ENCODE data around the gene RPS13.
"Not testable (repeated sequence)": the region's sequence is repeated elsewhere in the genome, so short reads cannot be mapped to it uniquely, and the experiment has no call there.

The RPS13 gene

DNA sequence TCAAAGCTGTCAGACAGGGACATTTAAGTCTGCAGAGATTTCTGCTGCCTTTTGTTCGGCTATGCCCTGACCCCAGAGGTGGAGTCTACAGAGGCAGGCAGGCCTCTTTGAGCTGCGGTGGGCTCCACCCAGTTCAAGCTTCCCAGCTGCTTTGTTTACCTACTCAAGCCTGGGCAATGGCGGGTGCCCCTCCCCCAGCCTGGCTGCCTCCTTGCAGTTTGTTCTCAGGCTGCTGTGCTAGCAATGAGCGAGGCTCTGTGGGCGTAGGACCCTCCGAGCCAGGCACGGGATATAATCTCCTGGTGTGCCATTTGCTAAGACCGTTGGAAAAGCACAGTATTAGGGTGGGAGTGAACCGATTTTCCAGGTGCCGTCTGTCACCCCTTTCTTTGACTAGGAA is 43.4 kb downstream of the RPS13 start:
- DNase-seq = not testable (repeated sequence)

DNA sequence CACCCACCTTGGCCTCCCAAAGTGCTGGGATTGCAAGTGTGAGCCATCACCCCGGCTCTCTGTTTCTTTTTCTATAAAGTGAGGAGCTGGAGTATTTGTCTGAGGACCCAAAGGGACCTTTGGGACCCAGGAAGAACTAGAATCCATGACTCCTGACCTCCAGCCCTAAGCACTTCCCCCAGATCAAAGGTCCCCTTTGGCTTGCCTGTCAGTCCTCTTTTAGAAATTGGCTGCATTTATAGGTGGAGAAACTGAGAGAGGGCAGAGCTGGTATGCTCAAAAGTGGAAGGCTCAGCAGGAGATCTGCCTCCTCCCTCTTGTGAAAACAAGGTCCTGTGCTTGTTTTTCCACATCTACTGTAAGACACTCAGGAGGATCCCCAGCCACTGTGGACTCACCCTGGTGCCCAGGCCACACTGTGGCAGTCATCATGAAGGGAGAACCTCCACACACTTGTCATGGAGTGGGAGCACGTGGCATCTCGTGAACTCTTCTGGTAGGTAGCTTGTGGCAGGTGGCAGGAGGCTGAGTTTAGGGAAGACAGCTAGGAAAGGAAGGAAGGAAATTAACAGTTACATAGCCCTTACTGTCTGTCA is 50.9 kb downstream of the RPS13 start:
- no peak for DNase-seq

DNA sequence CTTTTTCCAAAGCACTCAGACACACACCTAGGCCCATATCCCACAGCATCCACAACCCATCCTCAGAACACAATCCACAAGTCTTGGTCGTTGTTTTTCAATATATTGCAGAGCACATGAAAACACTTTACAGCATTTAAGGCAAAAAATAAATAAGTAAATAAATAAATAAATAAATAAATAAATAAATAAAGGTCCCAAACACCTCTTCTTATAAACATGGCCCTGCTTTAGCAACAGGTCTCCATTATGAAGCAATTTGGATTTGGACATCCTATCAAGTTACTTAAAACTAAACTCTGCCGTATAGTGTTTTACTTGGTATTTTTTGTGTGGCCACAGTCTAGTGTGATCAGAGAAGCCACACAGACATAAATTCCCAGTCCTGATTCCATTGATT is 52.5 kb downstream of the RPS13 start:
- DNase-seq = no peak

All from DMS53 (cell line).